Progenitor cell of endocrine pancreas (in vitro differentiated cells): ENCODE measurements around the gene RERE. TPM values are rescaled to one million over a fixed set of nuclear protein-coding genes. Genes with fewer than 3 reads are reported as not detected.
A peak's percentile ranks its signal among the peaks of the same experiment; 100 is the strongest.

Experiments used
- DNase-seq: peaks from one replicate; pipeline ENCODE4 v3.0.0; 2021; ENCODE audit warnings: low spot score; ENCODE audit not compliant: unreplicated experiment
- H3K27ac Mint-ChIP-seq: 2 replicates; pipeline ENCODE4 v1.8.0; 2021; ENCODE audit warnings: mild to moderate bottlenecking, moderate library complexity, mixed read lengths
- H3K27me3 Mint-ChIP-seq: 2 replicates; pipeline ENCODE4 v1.8.0; 2021; ENCODE audit warnings: mixed read lengths
- H3K36me3 Mint-ChIP-seq: 2 replicates; pipeline ENCODE4 v1.8.0; 2022; ENCODE audit warnings: mixed read lengths; ENCODE audit not compliant: insufficient read depth
- H3K4me1 Mint-ChIP-seq: 2 replicates; pipeline ENCODE4 v1.8.0; 2021; ENCODE audit warnings: low read depth, mixed read lengths
- H3K4me3 Mint-ChIP-seq: 2 replicates; pipeline ENCODE4 v1.8.0; 2021; ENCODE audit warnings: low read depth, mild to moderate bottlenecking, moderate library complexity, mixed read lengths
- H3K9me3 Mint-ChIP-seq: 2 replicates; pipeline ENCODE4 v1.8.0; 2021; ENCODE audit warnings: low read depth, mixed read lengths
- total RNA-seq: library from RNA; stranded (reverse); gene quantifications from 2 replicates; pipeline ENCODE4 v1.2.1, GENCODE V29; 2021
- TF ChIP-seq, protein P1 (sequence below): fragments of 200-600 bp; sonication (generic); IDR thresholded peaks from one replicate; pipeline ENCODE4 v1.5.0; 2021; ENCODE audit warnings: antibody characterized with exemption, mild to moderate bottlenecking; ENCODE audit not compliant: unreplicated experiment

Gene RERE
- total RNA-seq, 1 donor from 2014 or later = 329 TPM

- H3K4me1 Mint-ChIP-seq = peaks cover 49% of the 10 kb centered on the region
- H3K27me3 Mint-ChIP-seq = no peaks in the 10 kb centered on the region
- no peaks in the 10 kb centered on the region for H3K9me3 Mint-ChIP-seq
- H3K36me3 Mint-ChIP-seq = peaks cover 27% of the 10 kb centered on the region
- no peak overlapping the region for H3K4me3 Mint-ChIP-seq
- TF ChIP-seq, protein P1, sequence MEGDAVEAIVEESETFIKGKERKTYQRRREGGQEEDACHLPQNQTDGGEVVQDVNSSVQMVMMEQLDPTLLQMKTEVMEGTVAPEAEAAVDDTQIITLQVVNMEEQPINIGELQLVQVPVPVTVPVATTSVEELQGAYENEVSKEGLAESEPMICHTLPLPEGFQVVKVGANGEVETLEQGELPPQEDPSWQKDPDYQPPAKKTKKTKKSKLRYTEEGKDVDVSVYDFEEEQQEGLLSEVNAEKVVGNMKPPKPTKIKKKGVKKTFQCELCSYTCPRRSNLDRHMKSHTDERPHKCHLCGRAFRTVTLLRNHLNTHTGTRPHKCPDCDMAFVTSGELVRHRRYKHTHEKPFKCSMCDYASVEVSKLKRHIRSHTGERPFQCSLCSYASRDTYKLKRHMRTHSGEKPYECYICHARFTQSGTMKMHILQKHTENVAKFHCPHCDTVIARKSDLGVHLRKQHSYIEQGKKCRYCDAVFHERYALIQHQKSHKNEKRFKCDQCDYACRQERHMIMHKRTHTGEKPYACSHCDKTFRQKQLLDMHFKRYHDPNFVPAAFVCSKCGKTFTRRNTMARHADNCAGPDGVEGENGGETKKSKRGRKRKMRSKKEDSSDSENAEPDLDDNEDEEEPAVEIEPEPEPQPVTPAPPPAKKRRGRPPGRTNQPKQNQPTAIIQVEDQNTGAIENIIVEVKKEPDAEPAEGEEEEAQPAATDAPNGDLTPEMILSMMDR = no peak
- no peak for DNase-seq
- H3K27ac Mint-ChIP-seq = peak overlapping the region; percentile 94
Observed at GRCh38 chr1:8409606-8410005, 407.8 kb downstream of the RERE start.

DNA sequence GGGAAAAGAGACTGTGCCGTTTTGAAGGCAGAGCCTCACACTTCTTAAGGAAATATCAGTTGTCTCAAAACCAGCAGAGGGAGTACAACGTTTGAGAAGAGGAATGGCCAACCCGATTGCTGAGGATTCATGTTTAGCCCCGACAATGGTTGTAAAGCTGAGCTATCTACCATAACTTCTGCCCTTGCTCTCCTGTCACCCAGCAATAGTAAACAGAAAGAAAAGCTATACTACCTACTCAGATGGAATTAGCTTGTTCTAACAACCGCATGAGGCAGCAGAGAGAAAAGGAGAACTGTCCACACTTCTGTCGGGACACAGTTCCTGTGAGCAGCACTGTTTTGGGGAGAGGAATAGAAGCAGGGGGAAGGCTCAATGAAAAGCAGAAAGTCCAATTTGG, 408.3 kb downstream of the RERE start:
- Mint-ChIP-seq H3K4me1 (peaks cover 46% of the 10 kb centered on the region), H3K4me3 (no peak overlapping the region), H3K36me3 (peaks cover 28% of the 10 kb centered on the region), H3K9me3 (no peaks in the 10 kb centered on the region), H3K27ac (peak overlapping the region; percentile 94), H3K27me3 (no peaks in the 10 kb centered on the region)
- TF ChIP-seq, protein P1 = peak; percentile 43
- DNase-seq = no peak

DNA sequence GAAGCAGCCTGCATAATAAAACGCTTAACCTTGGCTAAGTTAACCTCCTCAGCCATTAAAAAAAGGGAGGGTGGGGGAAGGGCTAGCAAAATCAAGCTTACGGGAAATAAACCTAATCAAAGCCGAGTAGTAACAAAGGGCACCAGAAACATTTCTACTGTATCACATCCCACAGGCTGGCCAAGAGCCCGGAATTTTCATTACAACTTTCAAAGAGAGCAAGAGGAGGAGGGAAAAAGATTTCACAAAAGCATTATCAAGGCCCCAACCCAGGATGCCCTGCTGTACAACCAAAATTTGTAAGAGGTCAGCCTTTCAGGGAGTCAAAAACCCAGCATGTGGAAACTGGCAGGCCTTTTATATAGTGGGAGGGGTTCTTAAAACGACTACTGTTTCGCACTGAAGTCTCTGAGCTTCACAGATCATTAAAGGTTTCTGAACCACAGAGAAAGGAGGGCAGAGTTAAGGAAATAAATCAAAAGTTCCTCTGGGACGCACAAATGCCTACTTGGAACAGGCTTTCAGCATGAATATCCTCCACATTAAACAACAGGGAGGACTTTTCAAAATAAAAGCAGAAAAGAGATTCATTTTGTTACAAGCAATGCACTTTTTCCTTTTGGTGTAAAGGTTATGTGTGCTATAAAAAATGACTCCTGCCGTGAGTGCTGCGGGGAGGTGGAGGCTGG, 409.1 kb downstream of the RERE start:
- H3K4me1 Mint-ChIP-seq = peaks cover 46% of the 10 kb centered on the region
- H3K9me3 Mint-ChIP-seq = no peaks in the 10 kb centered on the region
- H3K27ac Mint-ChIP-seq = peak overlapping the region; percentile 94
- H3K4me3 Mint-ChIP-seq = no peak overlapping the region
- H3K27me3 Mint-ChIP-seq = no peaks in the 10 kb centered on the region
- no peak for DNase-seq
- TF ChIP-seq, protein P1 = no peak
- H3K36me3 Mint-ChIP-seq = peaks cover 28% of the 10 kb centered on the region

GRCh38 chr1:8407652-8408051, 409.8 kb downstream of the RERE start:
- H3K27me3 Mint-ChIP-seq = no peaks in the 10 kb centered on the region
- H3K4me1 Mint-ChIP-seq = peaks cover 43% of the 10 kb centered on the region

DNA sequence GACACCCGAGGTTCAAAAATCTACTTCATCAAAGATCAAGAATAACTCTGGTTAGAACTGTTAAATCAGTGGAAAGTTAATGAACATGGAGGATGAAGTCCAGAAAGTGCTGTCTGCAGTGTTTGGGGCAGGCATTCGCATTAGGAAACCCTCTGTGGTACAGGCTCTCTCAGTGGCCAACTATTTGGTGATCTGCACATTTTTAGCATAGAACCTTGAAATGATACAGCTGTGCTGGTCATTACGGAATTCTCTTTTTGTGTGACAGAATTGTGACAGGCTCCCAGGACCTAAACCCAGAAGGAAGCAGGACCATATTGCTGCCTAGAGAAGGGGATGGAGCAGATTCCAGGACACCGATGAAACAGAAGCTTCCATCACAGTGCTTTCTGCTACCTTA, 410.5 kb downstream of the RERE start:
- no peak overlapping the region for H3K27ac Mint-ChIP-seq
- H3K9me3 Mint-ChIP-seq = no peaks in the 10 kb centered on the region
- peaks cover 36% of the 10 kb centered on the region for H3K4me1 Mint-ChIP-seq
- H3K36me3 Mint-ChIP-seq = peaks cover 33% of the 10 kb centered on the region
- DNase-seq = no peak
- TF ChIP-seq, protein P1 = no peak
- no peaks in the 10 kb centered on the region for H3K27me3 Mint-ChIP-seq
- H3K4me3 Mint-ChIP-seq = no peak overlapping the region

More at GRCh38 chr1:8407652-8408051, 409.8 kb downstream of the RERE start:
- no peak for DNase-seq
- H3K36me3 Mint-ChIP-seq = peaks cover 28% of the 10 kb centered on the region
- TF ChIP-seq, protein P1 = no peak
- no peak overlapping the region for H3K4me3 Mint-ChIP-seq
- peak overlapping the region; percentile 94 for H3K27ac Mint-ChIP-seq
- no peaks in the 10 kb centered on the region for H3K9me3 Mint-ChIP-seq
